Endothelial cell (in vitro differentiated cells): ENCODE results near the gene STAT5A. TPM values are rescaled to one million over a fixed set of nuclear protein-coding genes. Genes with fewer than 3 reads are reported as not detected.

ENCODE experiments used
- DNase-seq: peaks from one replicate; pipeline ENCODE4 v3.0.0; 2021; ENCODE audit warnings: low spot score
- H3K27ac Mint-ChIP-seq: one replicate; pipeline ENCODE4 v1.8.0; 2021; ENCODE audit warnings: mixed read lengths, inconsistent platforms; ENCODE audit not compliant: unreplicated experiment
- H3K27me3 Mint-ChIP-seq: one replicate; pipeline ENCODE4 v1.8.0; 2021; ENCODE audit warnings: mild to moderate bottlenecking, moderate library complexity, mixed read lengths, inconsistent platforms; ENCODE audit not compliant: unreplicated experiment
- H3K36me3 Mint-ChIP-seq: one replicate; pipeline ENCODE4 v1.8.0; 2021; ENCODE audit warnings: mild to moderate bottlenecking, low read depth, mixed read lengths, inconsistent platforms; ENCODE audit not compliant: unreplicated experiment
- H3K4me1 Mint-ChIP-seq: one replicate; pipeline ENCODE4 v1.8.0; 2021; ENCODE audit warnings: mild to moderate bottlenecking, mixed read lengths, inconsistent platforms; ENCODE audit not compliant: unreplicated experiment
- H3K4me3 Mint-ChIP-seq: one replicate; pipeline ENCODE4 v1.8.0; 2021; ENCODE audit warnings: mild to moderate bottlenecking, mixed read lengths, inconsistent platforms; ENCODE audit not compliant: unreplicated experiment
- H3K9me3 Mint-ChIP-seq: one replicate; pipeline ENCODE4 v1.8.0; 2021; ENCODE audit warnings: mixed read lengths, inconsistent platforms; ENCODE audit not compliant: unreplicated experiment
- CTCF ChIP-seq: fragments of 200-600 bp; sonication (generic); IDR thresholded peaks from one replicate; pipeline ENCODE4 v1.5.0; 2021; ENCODE audit warnings: antibody characterized with exemption; ENCODE audit not compliant: unreplicated experiment
- total RNA-seq: library from RNA; stranded (reverse); fragmentation: NEBNext Ultra II Directional; extraction: Animal tissue kit (Norgen Biotek cat#: 25700); gene quantifications from one replicate; pipeline ENCODE4 v1.2.1, GENCODE V29; 2021; ENCODE audit not compliant: unreplicated experiment

Gene STAT5A
- total RNA-seq, 1 donor from 2014 or later = 67.2 TPM

- Mint-ChIP-seq H3K9me3 (no peaks in the 10 kb centered on the region), H3K27ac (peak overlapping the region; percentile 61), H3K27me3 (peaks cover 9% of the 10 kb centered on the region), H3K4me3 (peak overlapping the region; percentile 40), H3K36me3 (peaks cover 9% of the 10 kb centered on the region), H3K4me1 (peaks cover 45% of the 10 kb centered on the region)
- DNase-seq = no peak
- TF ChIP-seq CTCF = no peak
Measured at GRCh38 chr17:42286411-42287221, 1.7 kb upstream of the STAT5A start.

DNA sequence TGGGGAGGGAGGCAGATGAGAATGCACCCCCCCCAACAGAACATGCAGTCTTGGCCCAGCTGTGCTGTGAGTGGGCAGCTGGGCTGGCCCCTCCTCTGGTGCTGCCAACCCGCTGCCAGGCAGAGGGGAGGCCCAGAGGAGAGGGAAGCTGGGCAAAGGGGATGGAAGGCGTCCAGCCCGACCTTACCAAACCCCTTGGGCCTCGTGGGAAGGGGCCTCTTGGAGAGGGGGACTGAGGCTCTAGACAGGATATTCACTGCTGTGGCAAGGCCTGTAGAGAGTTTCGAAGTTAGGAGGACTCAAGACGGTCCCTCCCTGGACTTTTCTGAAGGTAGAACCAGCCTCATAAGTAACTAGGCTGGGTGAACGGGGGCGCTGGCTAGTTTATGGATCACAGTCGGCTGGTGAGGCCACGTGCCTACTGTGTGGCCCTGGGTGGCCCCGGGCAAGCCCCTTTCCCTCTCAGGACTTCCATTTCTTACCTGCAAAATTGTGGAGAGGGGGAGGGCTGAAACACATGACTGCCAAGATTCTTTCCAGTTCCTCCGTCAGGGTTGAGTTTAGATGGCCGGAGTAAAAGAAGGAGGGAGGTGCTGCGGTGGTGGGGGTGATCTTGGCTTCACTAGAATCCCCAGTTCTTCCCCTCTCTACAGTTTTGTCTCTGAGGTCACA, 857 bp upstream of the STAT5A start:
- no peak for TF ChIP-seq CTCF
- H3K27me3 Mint-ChIP-seq = peaks cover 9% of the 10 kb centered on the region
- peaks cover 13% of the 10 kb centered on the region for H3K36me3 Mint-ChIP-seq
- peak overlapping the region; percentile 92 for H3K27ac Mint-ChIP-seq
- H3K4me1 Mint-ChIP-seq = peaks cover 45% of the 10 kb centered on the region
- DNase-seq = no peak
- peak overlapping the region; percentile 93 for H3K4me3 Mint-ChIP-seq
- no peaks in the 10 kb centered on the region for H3K9me3 Mint-ChIP-seq

- Mint-ChIP-seq H3K4me3 (peak overlapping the region; percentile 73), H3K9me3 (no peaks in the 10 kb centered on the region), H3K4me1 (peaks cover 33% of the 10 kb centered on the region), H3K27me3 (peaks cover 11% of the 10 kb centered on the region), H3K36me3 (peaks cover 17% of the 10 kb centered on the region), H3K27ac (peak overlapping the region; percentile 52)
- TF ChIP-seq CTCF = no peak
- DNase-seq = no peak
Measured at GRCh38 chr17:42288803-42289610, 709 bp downstream of the STAT5A start.

DNA sequence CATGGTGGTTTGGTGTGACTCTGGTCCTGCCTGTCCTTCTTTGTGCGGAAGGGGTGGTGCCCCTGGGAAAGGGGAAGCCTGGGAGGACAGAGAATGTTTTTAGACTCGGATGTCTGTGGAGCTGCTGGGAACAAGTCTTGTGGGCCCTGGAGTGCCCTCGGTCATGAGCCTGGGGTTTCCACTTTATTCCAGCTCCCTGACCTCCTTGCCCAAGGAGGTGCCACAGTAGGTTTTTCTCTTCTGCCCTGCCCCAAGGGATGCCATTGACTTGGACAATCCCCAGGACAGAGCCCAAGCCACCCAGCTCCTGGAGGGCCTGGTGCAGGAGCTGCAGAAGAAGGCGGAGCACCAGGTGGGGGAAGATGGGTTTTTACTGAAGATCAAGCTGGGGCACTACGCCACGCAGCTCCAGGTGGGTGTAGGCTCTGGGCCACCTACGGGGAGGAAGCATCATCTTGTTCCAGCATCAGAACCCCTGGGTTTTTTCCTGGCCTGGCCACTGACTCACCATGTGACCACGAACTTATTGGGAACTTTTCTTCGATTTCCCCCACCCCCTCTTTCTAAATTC, 1.4 kb downstream of the STAT5A start:
- no peaks in the 10 kb centered on the region for H3K9me3 Mint-ChIP-seq
- H3K4me1 Mint-ChIP-seq = peaks cover 31% of the 10 kb centered on the region
- H3K27ac Mint-ChIP-seq = peak overlapping the region; percentile 52
- TF ChIP-seq CTCF = no peak
- DNase-seq = no peak
- peaks cover 11% of the 10 kb centered on the region for H3K27me3 Mint-ChIP-seq
- H3K36me3 Mint-ChIP-seq = peaks cover 22% of the 10 kb centered on the region
- H3K4me3 Mint-ChIP-seq = peak overlapping the region; percentile 73
